GM19351 (cell line): Measurements from ENCODE around the gene SAMD4B.

Experiments used
- ATAC-seq: cut with Tn5 transposase; IDR thresholded peaks from one replicate; pipeline ENCODE4 v1.9.1; 2021; ENCODE audit warnings: mild to moderate bottlenecking, moderate library complexity; ENCODE audit not compliant: unreplicated experiment

Gene SAMD4B

GRCh38 chr19:39386557-39386956 is 44.3 kb downstream of the SAMD4B start:
- no peak for ATAC-seq

DNA sequence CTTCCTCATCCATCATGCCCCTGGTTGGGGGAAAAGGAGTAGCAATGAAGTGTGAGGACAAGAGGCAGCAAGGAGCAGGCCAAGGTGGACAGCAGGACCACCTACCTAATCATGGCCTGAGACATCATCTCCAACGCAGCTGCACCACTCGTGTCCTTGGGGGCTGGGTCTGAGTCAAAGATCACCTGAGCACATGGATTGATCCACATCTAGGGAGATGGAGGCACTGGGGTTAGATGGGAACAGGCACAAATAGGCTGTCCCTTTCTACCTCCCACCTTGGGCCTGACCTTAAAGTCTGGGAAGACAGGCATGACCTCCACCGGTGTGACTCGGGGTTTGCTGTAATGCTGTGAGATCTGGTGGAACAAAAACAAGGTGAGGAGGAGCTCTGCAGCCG is 46.4 kb downstream of the SAMD4B start:
- ATAC-seq, result no peak

DNA sequence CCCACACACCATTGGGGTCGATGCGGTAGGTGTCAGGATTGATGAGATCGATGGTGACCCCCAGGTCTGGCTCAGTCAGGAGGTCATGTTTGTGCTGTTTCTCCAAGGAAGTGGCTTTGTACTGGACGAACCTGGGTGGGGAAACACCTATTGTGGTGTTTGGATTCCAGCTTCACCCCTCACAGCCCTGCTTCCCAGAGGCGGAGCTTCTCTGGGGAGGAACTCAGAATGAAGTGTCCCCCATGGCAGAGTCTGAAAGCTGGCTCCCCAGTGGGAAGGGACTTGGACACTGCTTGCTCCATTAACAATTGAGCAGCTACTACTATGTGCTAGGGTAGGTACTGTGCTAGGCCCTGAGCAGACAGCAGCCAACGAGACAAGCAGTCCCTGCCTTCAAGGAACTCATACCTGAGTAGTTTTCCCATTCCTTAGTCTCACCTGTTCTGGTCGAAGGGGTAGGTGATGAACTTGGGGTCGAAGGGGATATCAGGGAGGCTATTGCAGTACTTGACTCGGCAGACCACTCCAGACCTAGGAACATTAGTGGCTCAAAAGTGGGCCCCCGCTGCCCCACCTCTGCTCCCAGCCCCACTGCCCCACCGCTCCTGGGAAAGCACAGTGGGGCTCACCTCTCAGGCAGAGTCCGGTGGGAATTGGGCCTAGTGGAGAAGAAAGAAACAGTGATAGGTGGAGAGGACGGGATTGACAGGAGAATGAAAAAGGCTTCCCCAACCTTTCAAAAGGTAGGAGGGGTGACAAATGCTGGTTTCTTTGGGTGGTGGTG is 47.6 kb downstream of the SAMD4B start:
- no peak for ATAC-seq

- ATAC-seq, result no peak
These were observed 48.2 kb downstream of the SAMD4B start for GRCh38 chr19:39390451-39390750.

- ATAC-seq, result peak; percentile 91
These were observed 48.7 kb downstream of the SAMD4B start, which contains the start of the genes MED29 and PAF1 for GRCh38 chr19:39390751-39391437. Gene MED29 (plus strand): TSS chr19:39391378. CDS start chr19:39391423, 45 bp downstream. Gene PAF1 (minus strand): TSS chr19:39391106. CDS start chr19:39390864, 242 bp downstream.

DNA sequence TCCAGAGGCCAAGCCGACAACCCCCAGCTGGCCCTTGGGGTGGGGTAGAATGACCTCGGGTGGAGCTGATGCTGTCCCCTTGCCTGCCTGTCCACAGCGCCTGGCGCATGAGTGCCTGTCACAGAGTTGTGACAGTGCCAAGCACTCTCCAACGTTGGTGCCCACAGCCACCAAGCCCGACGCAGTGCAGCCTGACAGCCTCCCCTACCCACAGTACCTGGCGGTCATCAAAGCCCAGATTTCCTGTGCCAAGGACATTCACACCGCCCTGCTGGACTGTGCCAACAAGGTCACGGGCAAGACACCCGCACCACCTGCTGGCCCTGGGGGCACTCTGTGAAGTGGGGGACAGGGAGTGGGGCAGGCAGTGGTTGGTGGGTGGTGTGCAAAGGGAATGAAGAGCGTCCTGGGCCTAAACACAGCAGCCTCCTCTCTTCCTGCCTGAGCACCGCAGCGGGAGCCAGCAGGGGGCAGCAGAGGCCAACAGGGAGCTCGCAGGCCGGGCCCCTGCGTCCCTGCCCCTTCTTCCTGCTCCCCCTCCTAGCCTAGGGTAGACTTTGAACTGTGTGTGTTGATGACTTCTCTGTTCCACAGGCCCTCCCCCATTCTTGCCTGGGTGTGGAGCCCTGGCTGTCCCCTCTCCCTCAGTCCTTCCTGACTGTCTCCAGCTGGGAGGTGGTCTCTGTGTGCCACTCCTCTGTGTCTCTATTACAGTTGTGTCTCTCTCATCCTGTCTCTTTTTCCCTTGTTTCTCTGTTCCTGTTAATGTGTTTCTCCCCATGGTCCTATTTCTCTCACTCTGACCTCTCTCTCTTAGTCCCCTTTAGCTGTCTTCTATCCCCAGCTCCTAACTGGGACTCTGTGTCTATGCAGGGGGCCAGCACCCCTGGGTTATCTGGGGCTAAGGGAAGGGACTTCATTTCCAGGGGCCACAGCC is 55.4 kb downstream of the SAMD4B start:
- no peak for ATAC-seq

DNA sequence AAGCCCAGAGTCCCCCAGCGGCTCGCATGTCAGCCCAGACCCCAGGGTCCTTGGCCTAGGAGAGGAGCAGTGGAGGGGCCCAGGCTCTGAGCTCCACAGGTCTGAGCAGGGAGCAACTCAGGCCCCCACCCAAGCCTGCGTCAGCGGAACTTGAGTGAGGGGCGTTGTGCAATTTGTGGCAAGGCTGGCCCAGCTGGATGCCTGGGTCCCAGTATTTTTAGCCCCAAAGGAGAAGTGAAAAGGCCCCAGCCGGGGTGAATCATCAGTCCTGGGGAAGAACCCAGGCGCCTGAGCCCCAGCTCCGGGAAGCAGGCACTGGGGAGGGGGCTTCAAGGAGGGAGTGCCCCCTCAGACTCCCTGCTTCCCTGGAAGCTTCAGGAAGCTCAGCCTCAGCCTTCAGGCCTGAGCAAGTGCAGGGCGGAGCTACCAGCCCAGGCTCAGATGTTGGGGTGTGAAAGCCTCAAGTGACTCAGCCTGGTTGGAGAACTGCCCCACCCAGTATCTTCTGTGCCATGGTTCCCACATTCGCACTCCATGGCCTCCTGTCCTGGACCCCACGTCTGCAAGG is 56.2 kb downstream of the SAMD4B start:
- no peak for ATAC-seq

DNA sequence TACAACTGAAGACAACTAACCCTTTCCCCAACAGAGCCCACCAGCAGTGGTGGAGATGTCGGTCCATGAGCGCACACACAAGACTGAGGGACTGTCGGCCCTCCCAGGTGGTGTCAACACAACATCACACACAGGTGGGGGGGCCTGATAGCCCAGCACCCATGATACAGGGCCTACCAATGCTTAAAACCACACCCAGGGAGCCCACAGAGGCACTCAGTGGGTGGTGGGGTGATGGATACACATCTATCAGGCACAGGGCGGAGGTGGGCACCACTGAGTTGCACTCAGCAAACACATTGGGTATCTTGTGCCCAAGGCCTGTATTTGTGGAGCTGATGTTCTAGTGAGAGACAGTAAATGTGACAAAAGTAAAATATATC is 57.4 kb downstream of the SAMD4B start:
- ATAC-seq, result no peak

DNA sequence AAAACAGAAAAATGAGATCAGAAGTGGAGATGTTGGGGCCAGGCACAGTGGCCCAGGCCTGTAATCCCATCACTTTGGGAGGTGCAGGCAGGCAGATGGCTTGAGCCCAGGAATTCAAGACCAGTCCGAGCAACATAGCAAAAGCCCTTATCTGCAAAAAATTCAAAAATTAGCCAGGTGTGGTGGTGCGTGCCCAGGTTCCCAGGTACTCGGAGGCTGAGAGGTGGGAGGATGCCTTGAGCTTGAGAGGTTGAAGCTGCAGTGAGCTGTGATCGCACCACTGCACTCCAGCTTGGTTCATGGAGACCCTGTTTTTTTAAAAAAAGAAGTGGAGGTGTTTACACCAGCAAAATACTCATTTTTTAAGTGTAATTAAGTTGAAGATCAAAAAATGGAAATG is 57.8 kb downstream of the SAMD4B start:
- no peak for ATAC-seq

DNA sequence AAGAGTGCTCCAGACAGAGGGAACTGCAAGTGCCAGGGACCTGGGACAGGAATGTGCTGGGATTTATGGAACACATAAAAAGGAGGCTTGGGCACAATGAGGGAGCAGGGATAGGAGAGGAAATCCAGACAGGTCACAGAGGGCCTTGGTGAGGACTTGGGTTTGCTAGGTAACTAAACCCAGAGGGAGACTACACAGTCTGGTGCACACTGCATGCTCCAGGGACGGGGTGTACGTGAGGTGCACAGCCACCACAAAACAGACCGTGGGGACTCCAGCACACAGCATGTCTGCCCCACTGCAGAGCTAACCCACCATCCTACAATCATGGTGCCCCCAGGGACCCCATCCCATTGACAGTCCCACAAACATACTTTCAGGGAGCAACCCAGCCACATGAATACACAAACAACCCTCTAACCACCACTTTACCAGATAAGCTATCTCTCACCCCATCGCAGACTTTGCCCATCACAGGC is 58.9 kb downstream of the SAMD4B start:
- ATAC-seq, result no peak

- ATAC-seq, result no peak
These were observed 59.5 kb downstream of the SAMD4B start for GRCh38 chr19:39401549-39402345.

- ATAC-seq, result peak; percentile 30
These were observed 60.4 kb downstream of the SAMD4B start for GRCh38 chr19:39402346-39403300.

DNA sequence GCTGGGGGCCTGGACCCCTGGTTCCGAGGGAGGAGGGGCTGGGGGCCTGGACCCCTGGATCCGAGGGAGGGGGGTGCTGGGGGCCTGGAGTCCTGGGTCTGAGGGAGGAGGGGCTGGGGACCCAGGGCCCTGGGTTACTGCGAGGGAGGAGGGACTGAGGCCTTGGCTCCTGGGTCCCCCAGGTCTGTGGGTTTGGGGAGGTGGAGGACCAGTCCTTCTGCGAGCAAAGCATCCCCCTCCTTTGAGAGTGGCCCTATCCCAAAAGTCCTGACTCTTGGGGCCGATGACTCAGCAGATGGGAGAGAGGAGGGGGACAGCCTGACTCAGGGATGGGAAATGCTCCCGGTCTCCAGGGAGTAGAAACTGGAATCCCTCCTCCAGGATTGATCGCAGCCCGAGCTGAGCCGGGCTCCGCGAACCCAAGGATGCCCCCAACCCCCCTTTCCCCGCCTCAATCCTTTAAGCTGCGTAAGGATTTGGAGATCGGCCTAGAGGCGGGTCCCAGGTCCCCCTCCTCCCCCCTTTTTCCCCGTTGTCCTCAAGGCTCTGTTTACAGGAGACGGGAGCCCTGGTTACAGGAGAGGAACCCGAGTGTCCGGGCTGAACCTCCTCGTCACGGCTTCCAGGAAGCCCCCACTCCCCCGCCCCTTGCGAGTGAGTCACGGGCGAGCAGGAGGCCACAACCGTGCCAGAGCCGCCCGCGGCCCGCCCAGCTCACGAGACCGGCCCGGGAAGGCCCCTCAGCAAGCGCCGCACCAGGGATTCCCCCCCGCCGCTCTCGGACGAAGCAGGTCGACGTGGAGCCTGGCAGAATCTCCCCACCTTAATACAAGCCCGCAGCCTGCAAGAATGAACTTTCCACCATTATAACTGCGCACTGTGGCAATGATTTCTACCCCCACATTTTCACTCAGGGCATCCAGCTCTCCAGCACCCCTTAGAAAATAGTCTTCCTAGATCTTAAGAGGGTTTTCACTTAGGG is 61.4 kb downstream of the SAMD4B start:
- no peak for ATAC-seq

- ATAC-seq, result no peak
These were observed 63.2 kb downstream of the SAMD4B start for GRCh38 chr19:39405261-39405957.

GRCh38 chr19:39405958-39406655 is 63.9 kb downstream of the SAMD4B start:
- ATAC-seq, result no peak

DNA sequence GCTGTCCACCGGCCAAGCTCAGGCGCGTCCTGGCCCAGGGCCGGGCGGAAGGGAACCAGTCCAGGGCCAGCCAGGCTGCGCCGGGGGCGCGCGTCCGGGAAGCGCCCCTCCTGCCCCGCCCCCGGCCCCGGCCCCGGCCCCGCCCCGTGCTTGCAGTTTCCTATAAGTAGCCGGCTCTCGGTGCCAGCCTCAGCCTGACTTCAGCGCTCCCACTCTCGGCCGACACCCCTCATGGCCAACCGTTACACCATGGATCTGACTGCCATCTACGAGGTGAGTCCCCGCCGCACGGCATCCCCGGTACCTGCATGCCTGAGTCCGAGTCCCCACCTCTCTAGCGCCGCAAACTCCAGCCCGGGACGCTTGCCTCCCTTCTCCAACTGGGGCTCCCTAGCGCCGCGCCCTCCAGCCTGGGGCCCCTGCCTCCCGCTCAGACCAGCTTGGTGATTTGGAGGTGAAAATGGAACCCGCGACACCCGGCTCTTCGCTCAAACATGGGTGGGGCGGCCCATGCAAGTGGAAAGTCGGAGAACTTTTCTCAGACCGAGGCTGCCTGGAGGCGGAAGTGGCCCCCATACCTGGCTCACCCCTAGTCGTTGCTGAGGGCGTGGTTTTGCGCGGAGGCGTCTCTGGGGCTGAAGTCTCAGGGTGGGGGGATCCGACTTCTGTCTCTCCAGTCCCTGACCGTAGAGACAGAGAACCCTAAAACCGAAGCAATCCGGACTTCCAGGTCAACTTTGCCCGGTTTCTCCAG is 64.6 kb downstream of the SAMD4B start, which contains the start of gene ZFP36:
Gene ZFP36, plus strand, starts transcription at position 192 of the 754 bp plus-strand sequence. Its CDS starts 58 bp downstream, at position 250.
- ATAC-seq, result no peak
